Stimulated activated CD8-positive, alpha-beta memory T cell treated with anti-CD3 and anti-CD28 coated beads, Interleukin-15, amount 100 ng/mL, for 24 hours (primary cell): ENCODE results near the gene CCR2.
"Not testable (repeated sequence)": the region's sequence is repeated elsewhere in the genome, so short reads cannot be mapped to it uniquely, and the experiment has no call there.

Experiments used
- DNase-seq: peaks from one replicate; pipeline ENCODE4 v3.0.0-alpha.2; 2020; ENCODE audit warnings: low read depth

The CCR2 gene

DNA sequence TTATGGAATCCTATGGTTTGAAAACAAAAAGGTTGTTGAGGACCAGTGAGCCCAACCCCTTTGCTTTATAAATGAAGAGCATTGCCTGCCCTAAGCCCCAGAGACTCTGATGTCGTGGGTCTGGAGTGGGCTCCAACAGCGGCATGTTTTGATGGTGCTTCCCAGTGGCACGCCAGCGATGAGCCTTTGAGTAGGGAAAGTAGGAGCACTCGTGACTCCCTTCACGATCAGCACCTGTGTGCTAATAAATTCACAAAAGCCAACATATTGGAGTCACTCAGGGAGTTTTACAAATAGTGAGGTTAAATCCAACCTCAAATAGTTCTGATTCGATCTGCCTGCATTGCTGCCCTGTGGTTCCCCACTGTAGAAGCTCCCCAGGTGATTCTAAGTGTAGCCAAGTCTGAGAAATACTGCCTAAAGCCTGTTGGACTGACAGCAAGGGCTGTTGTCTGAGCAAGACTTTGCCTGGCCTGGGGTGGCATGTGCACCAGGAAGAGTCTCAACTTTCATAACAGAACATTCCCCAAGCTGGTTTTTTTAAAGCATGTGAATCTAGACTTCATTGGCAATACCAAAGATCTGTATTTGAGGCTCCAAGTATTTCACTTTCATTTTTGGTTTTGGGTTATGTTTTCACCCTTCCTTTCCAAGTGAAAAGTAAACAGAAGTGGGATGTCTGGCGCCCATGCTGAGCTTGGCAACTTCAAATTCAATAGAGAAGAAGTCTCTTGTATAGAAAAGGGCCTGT is 26.7 kb downstream of the CCR2 start:
- no peak for DNase-seq

DNA sequence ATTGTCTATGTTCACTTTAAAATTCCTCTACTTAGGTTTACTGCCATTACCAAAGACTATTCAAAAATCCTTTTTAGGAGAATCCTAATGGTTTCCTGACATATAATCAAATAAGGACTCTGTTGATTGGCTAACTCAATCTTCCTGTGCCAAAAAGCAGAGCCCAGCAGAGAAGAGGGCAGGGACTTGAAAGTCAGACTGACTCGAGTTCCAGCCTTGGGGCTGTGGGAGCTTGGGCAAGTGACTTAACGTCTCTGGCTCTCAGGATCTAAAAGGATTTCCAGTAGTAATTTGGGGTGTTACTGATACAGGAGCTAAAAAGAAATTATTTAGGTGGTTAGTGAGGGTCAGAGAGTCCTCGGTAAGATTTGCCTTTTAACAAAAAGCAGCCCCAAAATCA is 27.7 kb downstream of the CCR2 start:
- DNase-seq = no peak

DNA sequence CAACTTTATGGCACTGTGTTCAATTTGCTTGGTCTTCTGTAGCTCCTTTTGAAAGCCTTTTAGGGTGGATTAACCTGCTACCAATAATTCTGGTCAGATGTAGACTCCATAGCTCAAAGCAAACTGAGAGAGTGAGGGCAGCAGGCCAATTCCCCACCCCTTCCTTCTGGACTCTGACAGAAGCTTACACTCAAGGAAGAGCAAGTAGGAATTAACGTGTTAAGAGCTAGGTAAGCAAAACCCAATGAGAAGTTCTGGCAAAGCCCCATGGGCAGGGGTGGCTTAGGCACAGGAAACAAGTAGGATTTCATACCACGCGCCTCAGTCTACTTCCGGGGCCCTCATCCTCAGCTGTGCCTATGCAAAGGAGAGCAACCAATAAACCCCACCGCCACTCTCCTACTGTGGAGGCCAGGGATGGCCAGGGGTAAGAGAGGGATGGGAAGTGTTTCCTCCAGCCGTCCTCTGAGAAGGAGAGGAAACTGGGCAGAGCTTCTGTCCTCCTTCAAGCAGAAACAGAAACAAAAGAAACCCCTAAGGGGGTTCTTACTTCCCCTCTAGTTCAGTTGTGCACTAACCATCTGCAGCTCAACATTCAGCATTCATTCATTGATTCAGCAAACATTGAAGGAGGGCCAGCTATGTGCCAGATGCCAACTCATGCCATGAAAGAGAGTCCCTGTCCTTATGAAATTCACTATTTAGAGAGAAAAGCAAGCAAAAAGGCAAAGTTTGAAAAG is 29.5 kb downstream of the CCR2 start:
- no peak for DNase-seq

DNA sequence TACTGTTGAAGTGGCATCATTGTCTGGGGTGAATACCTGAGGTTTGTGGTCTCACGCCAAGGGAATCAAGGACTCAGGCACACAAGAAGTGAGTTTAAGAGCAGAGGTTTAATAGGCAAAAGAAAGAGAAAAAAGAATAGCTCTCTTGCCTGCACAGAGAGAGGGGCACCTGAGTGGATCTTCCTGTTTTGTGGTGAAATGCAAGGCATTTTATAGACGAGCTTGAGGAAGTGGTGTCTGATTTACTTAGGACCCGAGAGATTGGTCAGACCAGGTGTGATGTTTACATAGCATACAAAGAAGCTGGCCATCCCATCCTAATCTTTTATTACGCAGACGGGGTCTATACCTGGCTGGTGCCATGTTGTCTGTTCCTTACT is 30.0 kb downstream of the CCR2 start:
- DNase-seq = no peak

DNA sequence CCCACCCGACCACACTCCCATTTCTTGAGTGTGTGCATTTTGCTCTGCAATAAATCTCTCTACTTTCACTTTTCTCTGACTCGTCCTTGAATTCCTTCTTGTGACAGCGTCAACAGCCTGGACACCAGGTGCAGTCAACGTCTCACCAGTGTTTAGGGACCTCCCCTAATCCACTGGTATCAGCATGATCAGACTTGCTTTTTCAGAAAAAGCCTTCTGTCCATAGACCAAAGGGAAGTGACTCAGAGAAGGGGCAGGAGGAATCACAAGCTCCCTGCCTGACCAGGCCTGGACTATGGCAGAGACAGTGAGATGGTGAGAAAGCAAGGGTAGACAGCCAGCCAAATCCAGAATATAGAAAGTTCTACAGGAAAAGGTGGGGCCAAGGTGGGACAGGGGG is 32.3 kb downstream of the CCR2 start:
- DNase-seq = no peak

DNA sequence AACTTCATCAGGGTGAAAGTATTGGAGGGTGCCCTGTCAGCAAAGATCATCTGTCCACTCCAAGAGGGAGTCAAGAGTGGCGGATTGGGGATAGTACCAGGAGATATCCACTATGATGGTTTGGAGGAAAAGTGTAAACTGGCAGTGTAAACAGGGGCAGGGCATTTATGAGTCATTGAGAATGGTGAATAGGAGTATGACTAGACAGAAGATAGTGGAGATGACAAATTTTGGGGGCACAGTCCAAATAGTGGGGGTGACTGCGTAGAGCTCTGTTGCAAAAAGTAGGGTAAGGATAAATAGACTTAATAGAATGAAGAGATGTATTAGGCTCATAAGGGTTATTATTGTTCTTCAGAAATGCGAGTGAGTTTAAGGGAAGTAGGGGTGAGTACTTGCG is 34.9 kb downstream of the CCR2 start:
- not testable (repeated sequence) for DNase-seq

DNA sequence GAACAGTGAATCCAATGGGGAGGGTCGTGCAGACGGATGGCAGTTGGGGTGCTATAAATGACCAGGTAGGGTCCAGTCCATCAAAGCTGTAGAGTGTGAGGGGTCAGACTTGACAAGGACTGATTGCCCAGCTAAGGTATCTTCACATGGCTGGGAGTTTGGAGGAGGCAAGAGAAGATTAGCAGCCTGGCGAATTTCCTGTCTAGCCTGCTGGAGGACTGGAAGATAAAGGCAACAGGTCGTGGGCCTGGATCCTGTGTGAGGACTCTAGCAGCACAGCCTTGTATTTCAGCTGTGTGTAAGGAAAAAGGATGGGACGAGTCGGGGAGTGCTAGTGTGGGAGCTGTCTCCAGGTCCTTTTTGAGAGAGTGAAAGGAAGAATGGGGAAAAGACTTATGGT is 35.4 kb downstream of the CCR2 start:
- DNase-seq = no peak

DNA sequence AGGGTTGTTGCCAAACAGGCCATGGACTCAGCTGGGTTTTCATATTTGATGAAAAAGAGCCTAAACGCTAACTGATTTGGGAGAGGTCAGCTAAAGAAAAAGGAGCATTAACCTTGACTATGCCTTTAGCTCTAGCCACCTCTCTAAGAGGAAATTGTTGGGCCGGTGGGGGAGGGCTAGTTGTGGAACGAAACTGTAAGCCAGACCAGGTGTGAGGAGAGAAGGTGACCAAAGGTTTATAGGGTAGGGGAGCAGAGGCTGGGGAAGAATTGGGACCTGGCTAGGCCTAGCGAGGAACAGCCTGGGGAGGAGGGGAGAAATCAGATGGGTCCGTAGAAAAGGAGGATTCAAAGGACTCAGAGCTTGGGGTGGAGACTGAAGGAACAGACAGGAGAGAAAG is 37.6 kb downstream of the CCR2 start:
- not testable (repeated sequence) for DNase-seq

DNA sequence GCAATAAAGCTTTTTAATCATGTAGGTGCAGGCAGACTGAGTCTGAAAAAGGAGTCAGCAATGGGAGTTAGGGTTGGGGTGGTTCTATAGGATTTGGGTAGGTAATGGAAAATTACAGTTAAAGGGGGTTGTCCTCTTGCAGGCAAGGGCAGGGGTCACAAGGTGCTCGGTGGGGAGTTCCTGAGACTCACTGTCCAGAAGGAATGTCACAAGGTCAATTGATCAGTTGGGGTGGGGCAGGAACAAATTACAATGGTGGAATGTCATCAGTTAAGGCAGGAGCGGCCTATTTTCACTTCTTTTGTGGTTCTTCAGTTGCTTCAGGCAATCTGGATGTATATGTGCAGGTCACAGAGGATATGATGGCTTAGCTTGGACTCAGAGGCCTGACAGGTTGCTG is 39.1 kb downstream of the CCR2 start:
- no peak for DNase-seq

DNA sequence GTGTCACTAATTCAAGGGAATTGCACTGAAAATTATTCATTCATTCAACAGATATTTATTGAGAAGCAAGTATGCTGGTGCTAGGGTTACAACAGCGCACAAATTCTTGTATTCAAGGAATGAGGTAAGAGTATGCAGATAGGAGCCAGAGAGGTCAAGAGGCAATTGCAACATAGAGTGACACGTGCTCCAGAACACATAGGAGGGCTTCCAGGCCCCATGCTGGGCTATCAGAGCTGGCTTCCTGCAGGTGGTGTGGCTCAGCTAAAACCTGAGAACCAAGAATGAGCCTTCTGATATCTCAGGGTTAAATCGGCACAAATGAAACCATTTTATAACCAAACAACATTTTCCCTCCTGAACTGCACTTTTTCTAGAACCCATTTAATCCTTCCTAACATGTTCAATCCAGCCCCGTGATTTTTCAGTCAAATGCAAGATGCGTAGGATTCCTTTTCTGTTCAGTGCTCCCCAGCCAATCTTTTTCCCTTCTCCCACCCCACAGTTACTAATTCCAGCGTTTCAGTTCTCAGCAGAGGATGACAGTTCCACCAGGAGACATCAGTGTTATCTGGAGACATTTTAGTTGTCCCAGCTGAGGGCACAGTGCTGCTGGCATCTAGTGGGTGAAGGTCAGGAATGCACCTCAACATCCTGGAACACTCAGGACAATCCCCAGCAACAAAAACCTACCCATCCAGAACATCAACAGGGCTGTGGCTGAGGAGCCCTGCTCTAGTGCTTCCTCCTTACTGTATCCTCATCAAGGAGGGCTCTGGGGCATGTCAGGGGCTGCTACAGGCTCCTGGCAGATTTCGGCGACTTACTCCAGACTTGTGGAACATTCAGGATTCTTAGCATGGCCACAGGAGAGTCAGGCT is 39.9 kb downstream of the CCR2 start:
- DNase-seq = no peak

DNA sequence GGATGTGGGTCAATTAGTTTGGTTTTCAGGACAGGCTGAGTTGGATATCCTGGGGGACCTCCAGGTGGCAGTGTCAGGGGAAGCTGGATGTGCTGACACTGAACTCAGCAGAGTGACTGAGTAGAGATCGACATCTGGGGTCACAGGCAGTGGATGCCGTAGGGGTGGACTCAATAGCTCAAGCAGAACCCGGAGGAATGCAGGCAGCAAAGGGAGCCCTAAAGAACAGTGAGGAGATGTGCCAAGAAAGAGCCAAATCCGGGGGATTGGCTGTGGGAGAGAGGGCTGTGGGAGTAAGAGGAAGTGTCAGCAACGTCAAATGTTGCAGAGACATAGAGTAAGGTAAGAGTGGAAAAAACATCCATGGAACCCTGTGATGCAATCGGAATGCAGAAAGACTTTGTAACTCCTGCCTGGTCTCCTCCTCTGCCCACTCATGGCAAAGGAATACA is 41.3 kb downstream of the CCR2 start:
- no peak for DNase-seq

DNA sequence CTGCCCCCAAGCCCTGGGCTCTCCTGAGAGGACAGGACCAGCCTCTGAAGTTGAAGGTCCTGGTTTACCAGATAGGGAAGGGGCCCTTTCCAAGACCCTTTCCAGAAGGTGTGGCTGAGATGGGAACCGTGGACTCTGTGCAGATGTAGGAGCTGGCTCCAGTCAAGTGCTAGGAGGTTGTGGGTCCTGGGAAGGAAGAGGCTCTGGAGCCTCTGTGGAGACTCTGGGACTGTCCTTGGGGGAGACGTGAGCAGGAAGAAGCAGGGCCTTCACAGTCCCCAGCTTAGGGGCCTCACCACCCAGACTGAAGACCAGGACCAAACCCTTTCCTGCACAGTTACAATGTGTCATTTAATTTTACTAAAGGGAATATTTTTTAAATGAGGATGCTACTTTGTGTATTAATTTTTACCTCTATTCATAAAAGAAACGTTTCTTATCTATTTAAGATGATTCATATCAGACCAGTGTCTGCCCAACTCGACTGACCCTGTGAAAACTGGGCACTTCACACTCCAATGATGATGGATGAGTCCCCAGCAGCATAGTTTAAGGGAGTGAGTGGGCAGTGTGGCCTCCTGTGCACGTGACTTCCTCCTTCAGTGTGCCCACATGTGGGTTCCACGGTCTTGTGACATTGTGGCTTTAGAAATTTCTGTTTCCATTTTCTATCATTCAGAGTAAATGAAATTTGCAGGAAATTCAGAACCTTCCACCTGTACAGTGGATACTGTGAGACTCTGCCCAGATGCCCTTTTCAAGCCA is 42.0 kb downstream of the CCR2 start:
- DNase-seq = no peak

DNA sequence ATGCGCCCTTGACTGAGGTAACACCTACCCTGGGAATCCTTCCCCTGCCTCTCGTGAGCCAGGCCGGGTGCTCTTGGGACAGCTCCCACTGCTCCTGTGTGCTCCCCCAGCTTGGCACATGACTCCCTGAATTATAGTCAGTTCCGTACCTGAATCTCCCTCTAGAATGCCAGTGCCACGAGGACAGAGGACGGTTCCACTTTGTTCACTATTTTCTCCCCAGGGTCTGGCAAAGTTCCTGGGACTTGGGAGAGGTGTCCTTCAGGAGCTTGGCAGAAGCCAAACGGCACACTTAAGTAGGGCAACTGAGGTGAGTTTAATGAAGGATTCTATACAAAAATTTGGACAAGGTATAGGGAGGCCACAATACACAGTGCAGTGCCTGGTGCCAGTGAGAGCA is 43.2 kb downstream of the CCR2 start:
- DNase-seq = no peak

DNA sequence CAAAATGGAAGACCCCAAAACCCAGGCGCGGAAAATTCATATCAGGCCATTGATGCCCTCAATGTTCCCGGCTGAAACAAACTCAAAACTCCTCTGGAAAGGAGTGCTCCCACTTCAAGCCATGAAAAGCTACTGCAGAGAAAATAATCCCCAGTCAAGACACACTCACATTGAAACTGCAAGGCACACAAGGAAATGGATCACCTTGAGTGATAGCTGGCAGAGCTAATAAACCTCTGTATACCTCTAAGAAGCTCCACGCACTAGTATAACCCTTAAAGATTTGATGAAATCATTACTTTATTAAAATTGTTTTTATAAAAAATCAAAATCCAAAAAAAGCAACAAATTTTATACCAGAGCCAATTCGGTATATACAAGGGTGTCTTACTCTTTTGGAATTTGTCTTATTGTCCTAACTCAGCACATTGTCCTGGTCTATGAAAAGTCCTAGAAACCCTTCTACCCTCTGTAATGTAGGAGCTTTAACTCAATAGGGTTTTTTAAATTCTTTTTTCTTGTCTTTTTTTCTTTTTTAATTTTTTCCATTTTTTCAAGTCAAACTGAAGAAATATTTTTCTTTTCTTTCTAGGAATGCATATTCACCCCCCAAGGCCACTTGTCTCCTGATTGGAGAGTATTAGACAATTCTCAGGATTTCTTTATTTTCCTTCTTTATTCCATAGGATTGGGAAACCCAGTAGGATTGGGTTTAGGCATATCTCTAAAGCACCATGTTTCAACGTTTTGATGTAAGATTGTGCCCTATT is 44.5 kb downstream of the CCR2 start:
- DNase-seq = no peak

DNA sequence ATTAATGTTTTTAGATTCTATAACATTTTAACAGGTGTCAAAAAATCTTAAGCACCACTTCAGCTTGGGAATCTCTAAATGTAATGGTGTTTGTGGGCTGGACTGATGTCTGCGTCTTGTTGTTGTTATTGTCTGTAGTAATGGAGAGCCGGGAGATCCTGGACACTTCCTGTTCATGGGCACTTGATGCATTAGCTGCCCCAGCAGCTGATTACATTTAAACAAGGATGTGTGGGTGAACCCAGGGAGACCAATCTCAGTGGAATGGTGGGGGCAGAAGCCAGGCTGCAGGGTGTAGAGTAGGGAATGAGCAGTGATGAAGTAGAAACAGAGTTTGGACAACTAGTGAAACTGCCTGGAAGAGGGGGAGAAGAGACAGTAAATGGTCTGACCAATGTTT is 45.2 kb downstream of the CCR2 start:
- DNase-seq = no peak

DNA sequence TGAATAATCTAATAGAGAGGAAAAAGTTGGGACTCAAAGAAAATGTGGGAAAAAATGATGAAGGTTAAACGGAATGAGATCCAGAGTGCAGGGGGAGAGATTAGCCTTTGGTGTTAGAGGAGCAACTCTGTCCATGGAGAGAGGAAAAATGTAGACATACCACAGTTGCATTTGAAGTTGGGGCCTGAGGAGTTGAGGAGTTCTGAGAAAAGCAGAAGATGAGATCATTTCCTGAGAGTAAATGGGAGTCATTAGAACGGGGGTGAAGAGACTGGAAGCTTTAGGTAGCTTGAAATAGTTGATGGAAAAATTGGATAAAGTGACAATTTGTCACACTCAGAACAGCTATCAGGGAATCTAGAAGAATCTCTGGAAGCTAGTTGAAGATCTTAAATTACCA is 45.6 kb downstream of the CCR2 start:
- DNase-seq = no peak

DNA sequence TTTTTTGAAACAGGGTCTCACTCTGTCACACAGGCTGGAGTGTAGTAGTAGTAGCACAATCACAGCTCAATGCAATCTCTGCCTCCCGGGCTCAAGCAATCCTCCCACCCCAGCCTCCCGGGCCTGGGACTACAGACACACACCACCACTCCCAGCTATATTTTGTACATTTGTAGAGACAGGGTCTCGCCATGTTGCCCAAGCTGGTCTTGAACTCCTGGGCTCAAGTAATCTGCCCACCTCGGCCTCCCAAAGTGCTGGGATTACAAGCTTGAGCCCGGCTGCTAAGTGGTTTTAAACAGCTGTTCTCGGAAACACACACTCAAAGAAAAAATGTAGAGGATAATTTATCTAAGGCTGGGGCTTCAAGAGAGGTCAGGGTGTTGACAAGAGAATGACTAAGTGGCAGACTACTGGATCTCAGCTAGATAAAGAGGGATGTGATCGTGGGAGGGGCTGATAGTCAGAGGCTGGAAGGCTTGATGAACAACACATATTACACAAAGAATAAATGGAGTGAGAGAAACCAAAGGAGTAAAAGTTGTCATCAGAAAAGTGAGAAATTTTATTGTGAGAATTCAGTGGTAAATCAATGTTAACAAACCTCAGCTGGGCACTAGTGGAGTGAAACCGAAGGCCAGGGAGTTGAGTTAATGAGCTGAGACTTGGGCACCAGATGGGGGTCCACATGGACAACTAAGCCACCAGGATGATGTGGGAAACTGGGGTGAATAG is 46.3 kb downstream of the CCR2 start:
- no peak for DNase-seq

DNA sequence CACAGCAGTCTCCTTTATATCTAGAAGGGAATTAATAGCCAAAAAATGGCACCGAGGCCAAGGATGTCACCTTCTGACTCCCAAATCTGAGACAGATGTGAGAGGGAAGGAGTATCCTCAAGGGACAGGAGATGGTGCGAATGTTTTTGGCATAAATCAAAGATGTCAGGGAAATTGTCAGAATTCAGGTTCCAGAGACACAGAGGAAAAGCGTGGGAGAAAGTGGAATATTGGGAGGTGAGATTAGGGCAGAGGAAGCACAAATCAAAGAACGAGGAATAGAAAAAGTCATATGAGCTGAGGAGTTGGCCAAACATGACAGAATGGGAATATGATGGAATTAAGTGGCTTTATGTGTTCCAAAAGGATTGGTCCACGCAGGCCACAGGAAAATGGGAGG is 46.9 kb downstream of the CCR2 start:
- no peak for DNase-seq

DNA sequence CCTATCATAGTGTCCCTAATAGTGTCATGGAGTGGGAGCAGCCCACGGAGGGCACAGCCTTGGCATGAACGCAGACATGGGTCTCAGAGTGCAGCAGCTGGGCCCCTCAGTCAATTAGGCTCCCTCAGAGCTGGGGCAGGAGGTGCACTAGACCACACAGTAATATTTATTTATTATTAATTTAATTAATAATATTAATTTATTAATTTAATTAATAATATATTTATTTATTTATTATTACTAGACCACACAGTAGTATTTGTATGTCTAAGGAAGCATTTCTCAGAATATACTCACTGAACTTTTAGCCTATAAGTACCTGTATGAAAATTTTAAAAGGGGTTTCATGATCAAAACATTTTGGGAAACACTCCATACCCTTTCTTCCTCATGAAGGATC is 47.7 kb downstream of the CCR2 start:
- no peak for DNase-seq

DNA sequence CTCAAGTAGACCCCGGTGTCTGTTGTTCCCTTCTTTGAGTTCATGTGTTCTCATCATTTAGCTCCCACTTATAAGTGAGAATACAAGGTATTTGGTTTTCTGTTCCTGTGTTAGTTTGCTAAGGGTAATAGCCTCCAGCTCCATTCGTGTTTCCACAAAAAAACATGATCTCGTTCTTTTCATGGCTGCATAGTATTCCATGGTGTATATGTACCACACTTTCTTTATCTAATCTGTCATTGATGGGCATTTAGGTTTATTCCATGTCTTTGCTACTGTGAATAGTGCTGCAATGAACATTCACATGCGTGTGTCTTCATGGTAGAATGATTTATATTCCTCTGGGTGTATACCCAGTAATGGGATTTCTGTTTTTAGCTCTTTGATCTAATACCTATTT is 49.0 kb downstream of the CCR2 start:
- DNase-seq = not testable (repeated sequence)
